SH-SY5Y (cell line): Measurements from ENCODE around the gene TIAM2.

Experiments used
- GATA2 ChIP-seq: IDR thresholded peaks from 2 replicates; pipeline ENCODE4 v1.6.1; 2011; ENCODE audit warnings: mild to moderate bottlenecking, low read depth, low read length
- GATA3 ChIP-seq: IDR thresholded peaks from 2 replicates; pipeline ENCODE4 v1.6.1; 2011; ENCODE audit warnings: low read depth, mild to moderate bottlenecking, low read length, moderate library complexity

- no peak for TF ChIP-seq GATA2
- TF ChIP-seq GATA3: no peak
These were observed 200.8 kb downstream of the TIAM2 start for GRCh38 chr6:155195903-155196302.
